GM10248 (cell line): ENCODE results near the gene TARBP1.
"Not testable (repeated sequence)": the region's sequence is repeated elsewhere in the genome, so short reads cannot be mapped to it uniquely, and the experiment has no call there.

Experiments used
- CTCF ChIA-PET: fragments of 300-600 bp; sonication (Branson Sonifier 250); formaldehyde crosslinking; extraction: SDS; loops from one replicate; lab custom pipeline; 2021; ENCODE audit warnings: antibody characterized with exemption; lab: Yijun Ruan, JAX
- POLR2A ChIA-PET: fragments of 350-650 bp; sonication (Branson Sonifier 250); formaldehyde crosslinking; extraction: SDS; loops from one replicate; lab custom pipeline; 2020; ENCODE audit warnings: antibody characterized with exemption; lab: Yijun Ruan, JAX
- DNase-seq: peaks from one replicate; pipeline ENCODE4 v3.0.0; 2012; ENCODE audit errors: extremely low spot score
- CTCF ChIP-seq: IDR thresholded peaks from 2 replicates; pipeline ENCODE4 v1.5.1; 2012; ENCODE audit warnings: mild to moderate bottlenecking, low read depth; ENCODE audit errors: extremely low read depth, missing control alignments, control extremely low read depth

Gene TARBP1

DNA sequence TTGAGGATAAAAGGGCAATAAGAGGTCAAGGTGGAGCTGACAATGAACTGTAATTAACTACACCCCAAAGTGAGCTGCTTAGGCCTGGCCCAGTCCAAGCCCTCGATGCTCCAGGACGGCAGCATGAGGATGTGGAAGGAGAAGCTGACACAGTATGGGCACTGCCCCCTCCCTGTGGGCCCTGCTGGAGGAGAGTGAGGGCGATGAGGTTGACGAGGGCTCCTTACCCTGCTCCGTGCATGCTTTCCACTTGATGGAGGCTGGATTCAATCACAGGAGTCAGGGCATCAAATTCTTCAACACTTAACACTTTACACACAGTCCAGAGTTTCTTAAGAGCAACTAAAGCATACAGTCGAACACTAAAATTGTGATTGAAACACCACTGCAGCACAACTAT lies 73.3 kb downstream of the TARBP1 start:
- POLR2A ChIA-PET, result no interaction called here
- TF ChIP-seq CTCF, result no peak
- CTCF ChIA-PET, result interaction anchor here (0.9 kb wide), 1 partner anchor 63 kb away, joined by 3 read pairs; no protein-coding TSS in a partner anchor
- no peak for DNase-seq

DNA sequence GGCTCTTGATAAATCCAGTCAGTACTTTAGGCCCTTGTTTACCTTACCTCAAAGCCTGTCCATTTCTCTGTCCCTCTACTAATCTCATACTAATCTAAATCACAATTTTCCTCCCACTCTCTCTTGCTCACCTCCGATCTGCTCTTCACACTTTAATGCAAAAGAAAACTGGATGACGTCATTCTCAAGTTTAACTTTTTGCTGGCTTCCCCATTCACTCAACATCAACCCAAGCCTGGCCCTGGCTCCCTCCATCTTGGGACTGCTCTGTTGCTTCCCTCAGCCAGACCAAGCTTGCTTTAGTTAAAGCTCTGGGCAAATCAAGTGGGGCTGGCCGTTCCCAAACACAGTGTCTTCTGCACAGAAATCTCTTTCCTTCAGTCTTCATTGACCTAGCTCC lies 76.0 kb downstream of the TARBP1 start:
- DNase-seq, result no peak
- POLR2A ChIA-PET, result no interaction called here
- TF ChIP-seq CTCF, result no peak
- CTCF ChIA-PET, result interaction anchor here (1.4 kb wide), 1 partner anchor 9 kb away, joined by 4 read pairs; no protein-coding TSS in a partner anchor

GRCh38 chr1:234401658-234402057 lies 77.3 kb downstream of the TARBP1 start:
- DNase-seq, result no peak
- ChIA-PET POLR2A (no interaction called here), CTCF (no interaction called here)
- no peak for TF ChIP-seq CTCF

GRCh38 chr1:234400773-234401172 lies 78.2 kb downstream of the TARBP1 start:
- no peak for TF ChIP-seq CTCF
- ChIA-PET POLR2A (no interaction called here), CTCF (no interaction called here)
- peak; percentile 36 for DNase-seq

GRCh38 chr1:234399515-234399914 lies 79.5 kb downstream of the TARBP1 start:
- POLR2A ChIA-PET, DNase-seq: not testable (repeated sequence)
- CTCF ChIA-PET, result interaction anchor here (1.2 to 1.4 kb wide), 3 partner anchors 8 to 694 kb away, joined by 3 read pairs; no protein-coding TSS in a partner anchor

GRCh38 chr1:234398849-234399381 lies 80.1 kb downstream of the TARBP1 start:
- CTCF ChIA-PET, result interaction anchor here (1.2 to 1.4 kb wide), 3 partner anchors 9 to 694 kb away, joined by 3 read pairs; no protein-coding TSS in a partner anchor
- POLR2A ChIA-PET, result interaction anchor here (1.3 kb wide), 1 partner anchor 11 kb away, joined by 4 read pairs; no protein-coding TSS in a partner anchor
- no peak for TF ChIP-seq CTCF
- peak; percentile 54 for DNase-seq

- no peak for TF ChIP-seq CTCF
- no peak for DNase-seq
- ChIA-PET POLR2A (interaction anchor here (1.3 kb wide), 1 partner anchor 10 kb away, joined by 4 read pairs; no protein-coding TSS in a partner anchor), CTCF (no interaction called here)
Observed at GRCh38 chr1:234397732-234398131, 81.2 kb downstream of the TARBP1 start.
